NCI-H82 (cell line): ENCODE data around the gene KRTAP21-3.
"Not testable (repeated sequence)": the region's sequence is repeated elsewhere in the genome, so short reads cannot be mapped to it uniquely, and the experiment has no call there.

Experiments used
- DNase-seq: peaks from one replicate; lab custom pipeline; 2025; lab: John Stamatoyannopoulos, UW

Gene KRTAP21-3

GRCh38 chr21:30718239-30718909 lies at the start of gene KRTAP21-3:
KRTAP21-3 (minus strand) TSS chr21:30718777; CDS start chr21:30718759, 18 bp downstream.
- no peak for DNase-seq

GRCh38 chr21:30760776-30761175 lies 42.2 kb upstream of the KRTAP21-3 start:
- no peak for DNase-seq

- no peak for DNase-seq
Measured at GRCh38 chr21:30758306-30758705, 39.7 kb upstream of the KRTAP21-3 start.

- DNase-seq, result not testable (repeated sequence)
Measured at GRCh38 chr21:30755328-30755727, 36.8 kb upstream of the KRTAP21-3 start, which contains the start of gene KRTAP21-1. KRTAP21-1 (minus strand) TSS chr21:30755428; CDS start chr21:30755378, 50 bp downstream.

- no peak for DNase-seq
Measured at GRCh38 chr21:30747159-30747558, 28.6 kb upstream of the KRTAP21-3 start, which contains the start of gene KRTAP21-2. KRTAP21-2 (minus strand) TSS chr21:30747259; CDS start chr21:30747202, 57 bp downstream.

GRCh38 chr21:30740462-30740861 lies 21.9 kb upstream of the KRTAP21-3 start:
- no peak for DNase-seq

- no peak for DNase-seq
Measured at GRCh38 chr21:30733026-30733425, 14.4 kb upstream of the KRTAP21-3 start.

- no peak for DNase-seq
Measured at GRCh38 chr21:30726726-30727125, 8.1 kb upstream of the KRTAP21-3 start.

- no peak for DNase-seq
Measured at GRCh38 chr21:30719401-30719800, 824 bp upstream of the KRTAP21-3 start.

- no peak for DNase-seq
Measured at GRCh38 chr21:30717105-30717504, 1.5 kb downstream of the KRTAP21-3 start.

GRCh38 chr21:30714946-30715345 lies 3.6 kb downstream of the KRTAP21-3 start:
- no peak for DNase-seq

- no peak for DNase-seq
Measured at GRCh38 chr21:30714456-30714855, 4.1 kb downstream of the KRTAP21-3 start.

GRCh38 chr21:30713766-30714165 lies 4.8 kb downstream of the KRTAP21-3 start:
- no peak for DNase-seq

GRCh38 chr21:30710499-30710898 lies 8.1 kb downstream of the KRTAP21-3 start:
- DNase-seq, result no peak

- DNase-seq, result no peak
Measured at GRCh38 chr21:30707409-30707808, 11.2 kb downstream of the KRTAP21-3 start.

- no peak for DNase-seq
Measured at GRCh38 chr21:30695956-30696355, 22.6 kb downstream of the KRTAP21-3 start.

GRCh38 chr21:30689822-30690221 lies 28.8 kb downstream of the KRTAP21-3 start:
- DNase-seq, result no peak

- no peak for DNase-seq
Measured at GRCh38 chr21:30684506-30684905, 34.1 kb downstream of the KRTAP21-3 start.

- no peak for DNase-seq
Measured at GRCh38 chr21:30680586-30680985, 38.0 kb downstream of the KRTAP21-3 start.

GRCh38 chr21:30676737-30677136 lies 41.8 kb downstream of the KRTAP21-3 start:
- no peak for DNase-seq

- no peak for DNase-seq
Measured at GRCh38 chr21:30674312-30674711, 44.3 kb downstream of the KRTAP21-3 start.

GRCh38 chr21:30672985-30673650 lies 45.5 kb downstream of the KRTAP21-3 start:
- no peak for DNase-seq

GRCh38 chr21:30668776-30669175 lies 49.8 kb downstream of the KRTAP21-3 start:
- no peak for DNase-seq
